Measurements from ENCODE around the gene FAM107B. TPM values are rescaled to one million over a fixed set of nuclear protein-coding genes. Genes with fewer than 3 reads are reported as not detected.
A peak's percentile ranks its signal among the peaks of the same experiment; 100 is the strongest.

FAM107B gene
- total and polyA plus RNA-seq, 2 experiments from 2014 or later = 3.4 to 5.2 TPM

DNA sequence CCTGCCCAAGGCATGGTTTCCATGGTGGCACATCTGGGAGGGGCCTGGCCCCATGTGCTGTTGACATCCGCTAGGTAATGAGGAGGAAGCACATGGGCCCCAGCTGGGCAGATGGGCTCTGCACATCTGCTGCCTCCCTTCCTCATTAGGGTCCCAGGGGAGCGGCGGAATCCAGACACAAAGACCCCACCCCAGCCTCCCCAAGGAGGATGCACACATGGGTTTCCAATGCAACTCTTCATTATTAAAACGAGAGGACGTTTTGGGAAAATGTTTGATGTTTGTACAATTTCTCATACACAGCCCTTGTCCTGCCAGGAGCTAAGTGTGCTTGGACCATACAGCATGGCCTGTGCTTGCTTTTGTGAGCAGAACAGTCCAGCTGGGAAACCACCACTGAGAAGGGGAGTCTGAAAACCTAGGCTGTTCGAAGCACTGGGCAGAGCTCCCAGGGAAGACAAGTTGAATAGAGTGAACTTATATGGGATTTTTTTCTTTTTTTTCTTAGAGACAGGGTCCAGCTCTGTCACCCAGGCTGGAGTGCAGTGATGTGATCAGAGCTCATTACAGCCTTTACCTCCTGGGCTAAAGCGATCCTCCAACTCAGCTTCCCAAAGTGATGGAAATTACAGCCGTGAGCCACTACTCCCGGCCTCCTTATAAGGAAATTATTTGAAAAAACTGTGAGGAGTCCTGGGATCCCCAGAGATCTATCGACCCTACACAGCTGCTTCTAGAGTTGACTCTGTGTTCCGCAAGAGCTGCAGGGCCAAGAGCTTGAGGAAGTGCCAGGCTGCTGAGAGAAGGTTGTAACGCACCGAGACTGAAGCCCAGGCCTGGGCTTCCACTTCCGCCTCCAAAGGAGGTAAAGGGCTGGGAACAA, 23.4 kb downstream of the FAM107B start:
- H4K20me1 ChIP-seq (ENCODE audit: insufficient read depth) = no peaks in the 10 kb centered on the region
- no peak for TF ChIP-seq EZH2phosphoT487 (IDR thresholded peaks at IDR 0.05; ENCODE audit: insufficient read depth, low read depth)
- TF ChIP-seq EZH2 (IDR thresholded peaks at IDR 0.05; ENCODE audit: insufficient read depth, poor library complexity, severe bottlenecking) = no peak
- in situ Hi-C loops (cut with MboI) = no loop called here
- H3K4me1 ChIP-seq (ENCODE audit: insufficient read depth) = no peaks in the 10 kb centered on the region
- no peaks in the 10 kb centered on the region for H3K9me3 ChIP-seq (ENCODE audit: low read depth)
- no peak overlapping the region for H3K27ac ChIP-seq
- H3F3A ChIP-seq (ENCODE audit: insufficient read depth) = no peaks in the 10 kb centered on the region
- H3K4me3 ChIP-seq = no peak overlapping the region
- no peak overlapping the region for H3K9ac ChIP-seq
- H3K4me2 ChIP-seq (ENCODE audit: unreplicated experiment) = no peak overlapping the region
- no peaks in the 10 kb centered on the region for H3K79me2 ChIP-seq (ENCODE audit: insufficient read depth)
- no peaks in the 10 kb centered on the region for H3K9me2 ChIP-seq (ENCODE audit: insufficient read depth)
- H3K27me3 ChIP-seq (replicated peaks; ENCODE audit: insufficient read depth) = peaks cover 39% of the 10 kb centered on the region
- H3K36me3 ChIP-seq (ENCODE audit: low read depth) = no peaks in the 10 kb centered on the region
- DNase-seq = peak; percentile 10
- 7 to 14% methylated on average over 14 of the region's 14 CpGs for WGBS, 2 experiments (ENCODE audit: low coverage in 1 of 2, low lambda C conversion rate in 2 of 2, missing lambda C conversion rate in 2 of 2)
- H2AFZ ChIP-seq = peak overlapping the region; percentile 57; the same call in 1 of the 2 replicates

DNA sequence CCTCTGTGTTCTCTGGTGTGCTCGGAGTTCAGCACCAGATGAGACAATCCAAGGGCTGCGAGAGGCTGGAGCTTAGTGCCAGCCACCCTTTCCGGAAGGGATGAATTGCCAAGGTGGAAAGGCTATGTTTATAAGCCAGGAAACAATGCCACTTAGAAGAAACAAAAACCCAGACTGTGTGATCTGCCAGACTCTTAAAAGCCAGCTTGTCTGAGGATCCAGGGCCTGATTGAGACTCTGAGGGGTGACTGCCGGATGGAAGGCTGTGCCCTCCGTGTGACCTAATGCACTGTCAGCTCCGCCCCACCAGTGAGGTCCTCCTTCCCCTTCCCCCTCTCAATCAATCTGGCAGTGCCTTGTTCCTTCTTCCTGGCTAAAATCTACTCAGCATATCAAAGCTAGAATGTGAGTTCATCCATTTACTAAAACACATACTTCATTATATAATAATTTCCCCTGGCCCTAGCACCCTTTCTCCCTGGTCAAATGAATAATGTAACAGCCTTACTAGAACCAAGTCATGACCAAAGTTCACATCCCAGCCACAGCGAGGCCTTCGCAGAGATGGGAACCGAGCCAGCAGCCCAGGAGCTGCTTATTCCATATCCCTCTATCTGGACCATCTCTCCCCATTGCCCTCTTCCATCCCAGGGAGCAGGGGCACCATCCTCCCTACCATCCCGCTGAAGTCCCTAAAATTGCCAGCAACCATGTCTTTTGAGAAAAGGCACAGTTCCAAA, 25.5 kb downstream of the FAM107B start:
- Histone ChIP-seq H3K79me2 (ENCODE audit: insufficient read depth) (no peaks in the 10 kb centered on the region), H3K9me2 (ENCODE audit: insufficient read depth) (no peaks in the 10 kb centered on the region), H3K4me2 (ENCODE audit: unreplicated experiment) (no peak overlapping the region), H3K27ac (no peak overlapping the region), H3K4me1 (ENCODE audit: insufficient read depth) (no peaks in the 10 kb centered on the region), H4K20me1 (ENCODE audit: insufficient read depth) (no peaks in the 10 kb centered on the region), H3F3A (ENCODE audit: insufficient read depth) (no peaks in the 10 kb centered on the region), H3K36me3 (ENCODE audit: low read depth) (no peaks in the 10 kb centered on the region), H3K4me3 (no peak overlapping the region), H3K9me3 (ENCODE audit: low read depth) (no peaks in the 10 kb centered on the region), H2AFZ (no peak overlapping the region), H3K9ac (no peak overlapping the region), H3K27me3 (replicated peaks; ENCODE audit: insufficient read depth) (peaks cover 45% of the 10 kb centered on the region)
- no peak for DNase-seq
- 27 to 32% methylated on average over 9 to 10 of the region's 10 CpGs for WGBS, 2 experiments (ENCODE audit: low coverage in 1 of 2, low lambda C conversion rate in 2 of 2, missing lambda C conversion rate in 2 of 2)
- TF ChIP-seq EZH2 (IDR thresholded peaks at IDR 0.05; ENCODE audit: insufficient read depth, poor library complexity, severe bottlenecking) = no peak
- no peak for TF ChIP-seq EZH2phosphoT487 (IDR thresholded peaks at IDR 0.05; ENCODE audit: insufficient read depth, low read depth)
- in situ Hi-C loops (cut with MboI) = no loop called here

DNA sequence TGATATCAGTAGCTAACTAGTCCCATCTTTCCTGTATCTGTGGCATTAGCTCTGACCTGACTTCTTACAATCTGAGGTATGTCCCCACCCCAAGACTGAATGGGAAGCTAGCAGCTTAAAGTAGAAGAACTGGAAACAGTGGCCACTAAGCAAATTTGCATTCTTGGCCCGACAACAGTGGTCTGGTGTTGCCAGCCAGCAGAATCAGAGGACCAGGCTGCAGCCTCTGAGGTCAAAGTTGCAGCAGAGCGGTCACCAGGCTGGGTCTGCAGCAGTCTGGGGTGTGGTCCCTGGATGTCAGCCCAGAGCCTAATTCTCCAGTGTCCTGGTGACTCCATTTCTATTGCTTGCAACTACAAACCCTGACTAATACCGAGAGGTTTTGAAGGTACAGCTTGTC, 26.3 kb downstream of the FAM107B start:
- H3K27me3 ChIP-seq (replicated peaks; ENCODE audit: insufficient read depth) = peaks cover 47% of the 10 kb centered on the region
- TF ChIP-seq EZH2phosphoT487 (IDR thresholded peaks at IDR 0.05; ENCODE audit: insufficient read depth, low read depth) (no peak), EZH2 (IDR thresholded peaks at IDR 0.05; ENCODE audit: insufficient read depth, poor library complexity, severe bottlenecking) (no peak)
- no peaks in the 10 kb centered on the region for H4K20me1 ChIP-seq (ENCODE audit: insufficient read depth)
- no peaks in the 10 kb centered on the region for H3K4me1 ChIP-seq (ENCODE audit: insufficient read depth)
- H3K9ac ChIP-seq = no peak overlapping the region
- H3K4me3 ChIP-seq = no peak overlapping the region
- in situ Hi-C loops (cut with MboI) = no loop called here
- no peak overlapping the region for H3K4me2 ChIP-seq (ENCODE audit: unreplicated experiment)
- no peak for DNase-seq
- no peak overlapping the region for H3K27ac ChIP-seq
- no peaks in the 10 kb centered on the region for H3K36me3 ChIP-seq (ENCODE audit: low read depth)
- H3F3A ChIP-seq (ENCODE audit: insufficient read depth) = no peaks in the 10 kb centered on the region
- H3K9me3 ChIP-seq (ENCODE audit: low read depth) = no peaks in the 10 kb centered on the region
- WGBS, 2 experiments (ENCODE audit: low coverage in 1 of 2, low lambda C conversion rate in 2 of 2, missing lambda C conversion rate in 2 of 2) = 5 to 7% methylated on average over 3 of the region's 3 CpGs
- H3K79me2 ChIP-seq (ENCODE audit: insufficient read depth) = no peaks in the 10 kb centered on the region
- H2AFZ ChIP-seq = no peak overlapping the region
- H3K9me2 ChIP-seq (ENCODE audit: insufficient read depth) = no peaks in the 10 kb centered on the region

DNA sequence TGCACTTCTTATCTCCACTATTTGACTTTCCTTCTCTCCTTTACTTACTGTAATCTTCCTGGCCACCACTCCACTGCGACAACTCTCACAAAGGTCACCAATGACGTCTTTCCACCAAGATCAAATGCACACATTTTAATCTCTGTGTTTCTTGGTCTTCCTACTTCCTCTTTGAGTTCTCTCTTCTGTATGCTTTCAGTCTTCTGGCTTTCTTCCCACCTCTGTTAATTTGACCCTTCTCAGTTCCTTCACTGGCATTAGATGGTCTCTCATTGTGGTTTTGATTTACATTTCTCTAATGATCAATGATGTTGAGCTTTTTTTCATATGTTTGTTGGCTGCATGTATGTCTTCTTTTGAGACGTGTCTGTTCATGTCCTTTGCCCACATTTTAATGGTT, 31.9 kb downstream of the FAM107B start:
- TF ChIP-seq EZH2 (IDR thresholded peaks at IDR 0.05; ENCODE audit: insufficient read depth, poor library complexity, severe bottlenecking) = no peak
- TF ChIP-seq EZH2phosphoT487 (IDR thresholded peaks at IDR 0.05; ENCODE audit: insufficient read depth, low read depth) = no peak
- in situ Hi-C loops (cut with MboI) = no loop called here
- Histone ChIP-seq H3K4me2 (ENCODE audit: unreplicated experiment) (no peak overlapping the region), H3K36me3 (ENCODE audit: low read depth) (no peaks in the 10 kb centered on the region), H3F3A (ENCODE audit: insufficient read depth) (no peaks in the 10 kb centered on the region), H3K4me3 (no peak overlapping the region), H3K9me3 (ENCODE audit: low read depth) (no peaks in the 10 kb centered on the region), H3K9ac (no peak overlapping the region), H4K20me1 (ENCODE audit: insufficient read depth) (no peaks in the 10 kb centered on the region), H3K4me1 (ENCODE audit: insufficient read depth) (no peaks in the 10 kb centered on the region), H3K27me3 (replicated peaks; ENCODE audit: insufficient read depth) (peaks cover 49% of the 10 kb centered on the region), H3K27ac (no peak overlapping the region), H3K79me2 (ENCODE audit: insufficient read depth) (no peaks in the 10 kb centered on the region), H2AFZ (no peak overlapping the region), H3K9me2 (ENCODE audit: insufficient read depth) (no peaks in the 10 kb centered on the region)
- WGBS, 2 experiments (ENCODE audit: low coverage in 1 of 2, low lambda C conversion rate in 2 of 2, missing lambda C conversion rate in 2 of 2) = 47% methylated on average over 3 of the region's 3 CpGs
- DNase-seq = no peak

All from GM23248 (cell line).